H1 (cell line): ENCODE results near the gene FOXP2. TPM values are rescaled to one million over a fixed set of nuclear protein-coding genes. Genes with fewer than 3 reads are reported as not detected.

Experiments
- ASH2L ChIP-seq: fragments of 200-600, 300-600 bp; sonication (generic); IDR thresholded peaks from one replicate; pipeline ENCODE4 v1.7.1; 2017; ENCODE audit warnings: low read length
- KDM5A ChIP-seq: fragments of 200-600 bp; IDR thresholded peaks from 2 replicates; pipeline ENCODE4 v1.7.1; 2012; ENCODE audit warnings: mild to moderate bottlenecking, low read length, inconsistent platforms, mixed read lengths
- MAFK ChIP-seq: IDR thresholded peaks from 2 replicates; pipeline ENCODE4 v1.6.1; 2012; ENCODE audit warnings: low read depth, mild to moderate bottlenecking, improper control_type of control experiment, low read length
- RBBP5 ChIP-seq: IDR thresholded peaks from 2 replicates; pipeline ENCODE4 v1.7.1; 2012; ENCODE audit warnings: low read depth, mild to moderate bottlenecking, inconsistent platforms, low read length, moderate library complexity, borderline replicate concordance
- SP2 ChIP-seq: IDR thresholded peaks from 2 replicates; pipeline ENCODE4 v1.6.1; 2012; ENCODE audit warnings: mild to moderate bottlenecking, low read length, inconsistent platforms
- polyA plus RNA-seq, 7 experiments: library from polyadenylated mRNA; depleted of rRNA in 3 of 7; stranded (reverse) in 5 of 7; unstranded in 2 of 7; fragments of >200 nt in 5 of 7; fragments of 200-250 nt in 2 of 7; gene quantifications; 1 replicate in 5 of 7; 2 replicates in 1 of 7; 4 replicates in 1 of 7; pipeline versions ENCODE4 v1.2.1 to v1.2.3, GENCODE V29; 2011 to 2013; ENCODE audit warnings: missing spikeins in 2 of 7, mixed read lengths in 2 of 7
- total RNA-seq: library from RNA; stranded (reverse); fragmentation: NEBNext Ultra II Directional; extraction: Animal tissue kit (Norgen Biotek cat#: 25700); gene quantifications from 2 replicates; pipeline ENCODE4 v1.2.1, GENCODE V29; 2021

The FOXP2 gene
- total and polyA plus RNA-seq, 2 of the 8 experiments (the other 6 are each of a cell fraction or from before 2014, with no cell fraction given) = 0.09 to 0.43 TPM

- no peak for TF ChIP-seq KDM5A
- TF ChIP-seq ASH2L = no peak
- TF ChIP-seq MAFK = no peak
- TF ChIP-seq RBBP5 = no peak
- TF ChIP-seq SP2 = no peak
Measured at GRCh38 chr7:114630201-114630990, 215.8 kb downstream of the FOXP2 start (continued).
